Measurements from ENCODE around the gene MYBPC3. TPM values are rescaled to one million over a fixed set of nuclear protein-coding genes. Genes with fewer than 3 reads are reported as not detected.

Gene MYBPC3
- total and polyA plus RNA-seq, 2 experiments from 2014 or later = not detected

- H4K20me1 ChIP-seq (replicated peaks; ENCODE audit: insufficient read depth) = no peaks in the 10 kb centered on the region; the same call in none of the 2 replicates
- peaks cover 2% of the 10 kb centered on the region; the same call in 1 of the 3 replicates for H3K9me3 Mint-ChIP-seq
- H3K27me3 ChIP-seq (ENCODE audit: insufficient read depth) = no peaks in the 10 kb centered on the region
- no peak overlapping the region for H3K4me3 ChIP-seq
- H3K79me2 ChIP-seq (replicated peaks; ENCODE audit: insufficient read depth) = no peaks in the 10 kb centered on the region; the same call in 1 of the 2 replicates
- TF ChIP-seq REST (IDR thresholded peaks at IDR 0.05; ENCODE audit: unreplicated experiment) (no peak), ZNF462 (CRISPR knock-in tag; IDR thresholded peaks at IDR 0.05) (no peak), NANOG (IDR thresholded peaks at IDR 0.05; ENCODE audit: borderline replicate concordance) (no peak), EZH2phosphoT487 (IDR thresholded peaks at IDR 0.05; ENCODE audit: unreplicated experiment) (no peak), JUNB (IDR thresholded peaks at IDR 0.05; ENCODE audit: unreplicated experiment) (no peak), EZH2 (IDR thresholded peaks at IDR 0.05; ENCODE audit: low read depth, unreplicated experiment) (no peak), ETS1 (IDR thresholded peaks at IDR 0.05) (no peak), STAT1 (IDR thresholded peaks at IDR 0.05; ENCODE audit: unreplicated experiment) (no peak), ZNF114 (CRISPR knock-in tag; IDR thresholded peaks at IDR 0.05) (no peak), CTCF (conservative IDR thresholded peaks at IDR 0.05; ENCODE audit: low read depth in 2 of 2) (no peak), POLR2AphosphoS5 (IDR thresholded peaks at IDR 0.05; ENCODE audit: low read depth) (no peak), CREB1 (CRISPR knock-in tag; IDR thresholded peaks at IDR 0.05; ENCODE audit: low read depth) (no peak), ZNF331 (CRISPR knock-in tag; IDR thresholded peaks at IDR 0.05; ENCODE audit: low read depth) (no peak)
- no peak overlapping the region for H3K4me3 Mint-ChIP-seq
- H3K36me3 Mint-ChIP-seq (ENCODE audit: low read depth) = peaks cover 47% of the 10 kb centered on the region
- H2AFZ ChIP-seq = no peak overlapping the region
- peaks cover 8% of the 10 kb centered on the region for H3K27me3 Mint-ChIP-seq (ENCODE audit: insufficient read depth, low read depth, poor library complexity)
- H3K27ac Mint-ChIP-seq = no peak overlapping the region
- H3F3A ChIP-seq (replicated peaks; ENCODE audit: low read depth) = 0 out of 2 replicates have a peak, but pooled peaks cover 3% of the 10 kb centered on the region
- H3K27ac ChIP-seq (ENCODE audit: low read depth) = no peak overlapping the region
- H3K4me2 ChIP-seq = no peak overlapping the region
- ATAC-seq (peak; percentile 70), DNase-seq (ENCODE audit: low spot score) (no peak)
- no peaks in the 10 kb centered on the region for H3K9me2 ChIP-seq (ENCODE audit: insufficient read depth)
- H3K4me1 ChIP-seq (ENCODE audit: insufficient read depth) = no peaks in the 10 kb centered on the region
- H3K36me3 ChIP-seq (ENCODE audit: insufficient read depth) = peaks cover 30% of the 10 kb centered on the region; the same call in 1 of the 2 replicates
- H3K4me1 Mint-ChIP-seq = no peaks in the 10 kb centered on the region
These were observed 44.3 kb downstream of the MYBPC3 start for GRCh38 chr11:47308050-47308823.

Measured in GM23338 (cell line).